Activated T-cell treated with anti-CD3 and anti-CD28 coated beads for 1 hour (primary cell): ENCODE measurements around the gene DAB1.

Experiments
- DNase-seq: peaks from one replicate; pipeline ENCODE4 v3.0.0-alpha.2; 2020; ENCODE audit warnings: low read depth

The DAB1 gene

GRCh38 chr1:57217905-57218304 lies 206.0 kb downstream of the DAB1 start:
- no peak for DNase-seq

DNA sequence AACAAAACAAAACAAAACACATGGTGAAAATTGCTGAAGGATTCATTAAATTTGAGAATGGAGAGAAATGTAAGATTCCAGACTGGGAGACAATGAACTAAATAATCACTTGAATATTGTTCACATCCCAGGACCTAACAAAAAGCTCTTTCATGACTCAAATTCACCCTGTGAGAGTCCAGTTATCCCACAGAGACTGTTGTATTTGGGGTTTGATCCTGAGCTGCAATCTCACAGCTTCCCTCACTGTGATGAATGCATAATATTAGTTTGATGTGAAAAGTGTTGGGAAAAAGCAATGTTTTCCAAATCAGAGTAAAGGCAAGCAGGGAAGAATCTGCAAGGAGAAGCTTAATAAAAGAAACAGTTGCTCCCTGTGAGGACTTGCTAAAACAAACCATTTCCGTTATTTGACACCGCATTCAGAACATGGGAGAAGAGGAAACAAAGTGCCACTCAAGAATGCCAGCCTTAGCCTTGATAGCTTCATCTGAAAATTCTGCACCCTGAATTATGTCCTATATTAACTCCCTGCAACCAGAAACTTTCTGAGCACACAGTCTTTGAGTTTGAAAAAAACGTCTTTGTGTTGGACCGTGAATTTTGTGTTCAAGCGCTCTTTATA lies 208.8 kb downstream of the DAB1 start:
- no peak for DNase-seq

- no peak for DNase-seq
Measured at GRCh38 chr1:57210881-57211280, 213.0 kb downstream of the DAB1 start.

DNA sequence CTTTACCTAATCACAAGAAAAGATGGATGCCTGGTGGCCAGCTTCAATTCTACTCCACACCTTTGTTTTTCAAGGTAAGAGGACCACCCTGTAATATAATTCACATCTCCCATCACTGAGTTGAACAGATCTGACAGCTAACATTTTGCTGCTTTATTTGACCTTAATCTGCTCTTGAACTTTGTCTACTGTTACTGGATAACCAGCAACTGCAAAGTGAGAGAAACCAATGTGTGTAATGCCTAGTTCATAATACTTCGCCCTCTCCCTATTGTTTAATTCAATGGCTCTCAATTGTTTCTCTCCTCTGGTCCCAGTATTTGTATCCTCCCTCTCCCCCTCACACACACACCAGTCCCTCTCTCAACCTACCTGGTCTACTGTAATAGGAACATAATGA lies 214.4 kb downstream of the DAB1 start:
- no peak for DNase-seq

GRCh38 chr1:57208741-57209302 lies 215.0 kb downstream of the DAB1 start:
- no peak for DNase-seq

GRCh38 chr1:57206038-57206437 lies 217.8 kb downstream of the DAB1 start:
- DNase-seq = no peak

- no peak for DNase-seq
Measured at GRCh38 chr1:57204942-57205787, 218.7 kb downstream of the DAB1 start.

GRCh38 chr1:57204091-57204490 lies 219.8 kb downstream of the DAB1 start:
- DNase-seq = no peak

DNA sequence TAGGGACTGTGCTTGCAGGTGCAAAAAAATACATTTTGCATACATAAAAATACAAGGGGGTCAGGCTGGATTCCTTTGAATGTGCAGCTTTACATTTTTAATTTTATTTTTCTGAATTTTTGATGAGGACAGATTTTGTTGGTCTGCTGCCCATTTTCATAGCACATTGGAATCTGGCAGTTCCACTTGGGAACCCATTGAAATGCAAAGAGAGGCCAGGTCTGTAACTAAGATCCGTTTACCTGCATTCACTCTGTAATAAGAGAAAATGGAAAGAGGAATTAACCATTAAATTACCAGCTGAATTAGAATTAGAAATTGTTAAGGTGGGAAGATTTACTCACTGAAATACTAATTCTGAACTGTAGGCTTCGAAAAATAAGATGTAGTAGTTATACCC lies 221.6 kb downstream of the DAB1 start:
- DNase-seq = no peak

GRCh38 chr1:57198912-57199311 lies 224.9 kb downstream of the DAB1 start:
- no peak for DNase-seq

DNA sequence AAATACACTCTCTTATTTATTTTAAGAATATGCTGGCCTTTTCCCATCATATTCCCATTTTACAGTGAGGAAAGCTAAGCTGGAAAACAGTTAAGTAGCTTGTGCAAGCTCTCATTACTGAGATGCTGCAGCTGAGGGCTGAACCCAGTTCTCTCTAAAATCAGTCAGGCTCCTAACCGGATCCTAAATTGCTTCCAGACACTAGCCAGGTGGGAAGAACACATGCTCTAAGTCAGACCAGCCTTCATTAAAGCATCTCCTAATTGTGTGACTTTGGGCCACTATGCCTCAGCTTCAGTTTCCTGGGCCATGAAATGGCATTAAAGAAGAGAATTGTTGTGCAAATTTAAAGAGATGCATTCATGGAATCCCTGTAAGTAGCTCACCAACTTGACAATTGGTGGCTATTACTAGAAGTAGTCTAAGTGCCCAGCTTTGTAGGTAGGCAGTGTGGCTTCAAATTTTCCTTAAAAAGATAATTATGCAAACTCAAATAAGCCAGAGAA lies 228.4 kb downstream of the DAB1 start:
- no peak for DNase-seq

DNA sequence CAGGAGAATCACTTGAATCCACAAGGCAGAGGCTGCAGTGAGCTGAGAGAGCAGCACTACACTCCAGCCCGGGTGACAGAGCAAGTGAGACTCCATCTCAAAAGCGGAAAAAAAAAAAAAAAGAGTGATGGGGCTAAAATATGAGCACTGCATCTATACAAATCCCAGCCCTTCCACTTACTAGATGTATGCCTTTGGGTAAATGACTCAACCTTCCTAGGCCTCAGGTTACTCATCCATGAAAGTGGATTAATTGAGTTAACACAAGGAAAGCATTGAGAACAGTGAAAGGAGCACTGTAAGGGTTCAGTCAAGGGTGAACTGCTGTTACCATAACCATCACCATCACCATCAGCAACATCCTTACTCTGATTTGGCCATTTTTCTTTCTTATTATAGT lies 231.6 kb downstream of the DAB1 start:
- DNase-seq = no peak

DNA sequence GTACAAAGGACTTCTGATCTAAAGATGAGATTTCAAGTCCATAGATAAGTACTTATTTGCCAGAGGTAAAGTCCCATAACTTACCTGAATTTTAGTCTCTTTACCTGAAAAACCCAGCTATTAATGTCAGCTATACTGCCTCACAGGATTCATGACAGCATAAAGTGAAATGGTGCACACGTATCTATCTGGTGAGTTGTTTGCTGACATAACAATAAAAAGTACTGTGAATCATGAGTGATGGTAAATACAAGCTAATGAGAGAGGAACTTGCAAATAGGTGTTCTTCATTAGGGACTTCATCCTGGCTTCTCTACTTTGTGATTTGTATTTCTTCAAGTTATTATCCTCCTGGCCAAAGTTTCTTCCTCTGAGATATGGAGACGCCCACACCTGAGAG lies 233.0 kb downstream of the DAB1 start:
- DNase-seq = no peak

DNA sequence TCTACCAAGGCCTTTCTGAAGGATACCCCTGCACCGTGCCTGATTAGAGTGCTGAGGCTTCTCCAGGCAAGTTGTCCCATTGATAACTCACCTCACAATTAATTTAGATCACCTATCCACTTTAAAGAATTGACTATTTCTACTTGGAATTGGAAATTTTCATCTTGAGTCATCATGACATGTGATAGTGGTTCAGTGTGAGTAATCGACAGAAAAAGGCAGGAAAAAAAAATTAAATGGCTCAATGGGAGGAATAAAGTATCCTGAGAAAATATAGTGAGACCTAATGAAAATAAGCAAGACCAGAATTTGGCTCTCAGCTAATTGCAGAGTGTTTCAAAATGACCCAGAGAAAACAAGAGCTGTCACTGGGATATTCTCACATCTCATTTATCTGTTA lies 235.7 kb downstream of the DAB1 start:
- no peak for DNase-seq

DNA sequence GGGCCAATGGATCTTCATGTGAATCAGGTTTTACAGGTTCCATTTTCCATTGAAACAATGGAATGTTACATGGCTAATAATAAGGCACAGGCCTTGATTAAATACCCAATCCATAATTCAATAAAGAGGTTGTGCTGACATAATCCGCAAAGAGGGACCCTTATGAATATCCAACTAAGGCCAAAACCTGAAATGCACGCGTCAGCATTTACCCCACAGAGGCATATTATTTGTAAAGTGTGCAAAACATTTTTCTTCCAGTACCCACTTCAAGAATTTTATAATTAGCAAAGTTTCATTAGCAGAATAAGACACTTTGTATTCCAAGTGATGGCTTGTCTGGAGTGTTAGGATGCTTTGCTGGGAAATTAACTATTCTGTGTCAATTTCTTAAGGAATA lies 237.4 kb downstream of the DAB1 start:
- no peak for DNase-seq

GRCh38 chr1:57179001-57179400 lies 244.9 kb downstream of the DAB1 start:
- DNase-seq = no peak

DNA sequence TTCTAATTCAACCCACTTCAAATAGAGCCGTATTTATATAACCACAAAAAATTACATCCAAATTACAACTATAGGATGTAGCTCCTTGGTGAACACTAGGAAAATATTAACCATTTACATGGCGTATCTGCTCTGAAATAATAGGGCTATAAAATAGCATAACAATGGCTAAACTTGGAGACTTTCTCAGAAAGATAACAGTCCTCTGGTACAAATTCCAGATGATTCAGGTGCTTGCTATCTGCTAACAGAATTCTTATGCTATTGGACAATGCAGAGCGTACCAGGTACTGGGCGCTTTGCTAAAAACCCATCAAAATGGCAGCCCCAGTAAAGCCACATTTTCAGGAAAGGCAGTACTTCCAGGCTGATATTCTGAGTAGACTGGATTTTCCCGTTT lies 248.4 kb downstream of the DAB1 start:
- DNase-seq = no peak

- DNase-seq = no peak
Measured at GRCh38 chr1:57172040-57172439, 251.8 kb downstream of the DAB1 start.

GRCh38 chr1:57167997-57168396 lies 255.9 kb downstream of the DAB1 start:
- no peak for DNase-seq

DNA sequence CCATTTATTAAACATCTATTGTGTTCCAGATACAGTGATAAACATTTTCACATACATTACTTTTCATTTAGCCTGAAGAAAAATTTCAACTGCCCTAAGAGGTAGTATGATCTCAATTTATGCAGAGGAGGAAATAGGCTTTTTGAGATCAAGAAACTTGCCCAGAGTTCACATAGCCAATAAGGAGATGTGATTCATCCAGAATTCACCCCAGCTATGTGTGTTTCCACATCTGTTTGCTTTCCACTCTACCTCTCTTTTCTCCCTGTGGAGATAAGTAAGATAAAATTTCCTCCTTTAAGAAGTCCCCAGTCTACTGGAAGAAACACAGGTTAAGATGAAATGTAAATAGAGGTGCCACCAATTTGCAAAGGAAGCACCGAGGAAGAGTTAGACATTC lies 258.3 kb downstream of the DAB1 start:
- DNase-seq = no peak

DNA sequence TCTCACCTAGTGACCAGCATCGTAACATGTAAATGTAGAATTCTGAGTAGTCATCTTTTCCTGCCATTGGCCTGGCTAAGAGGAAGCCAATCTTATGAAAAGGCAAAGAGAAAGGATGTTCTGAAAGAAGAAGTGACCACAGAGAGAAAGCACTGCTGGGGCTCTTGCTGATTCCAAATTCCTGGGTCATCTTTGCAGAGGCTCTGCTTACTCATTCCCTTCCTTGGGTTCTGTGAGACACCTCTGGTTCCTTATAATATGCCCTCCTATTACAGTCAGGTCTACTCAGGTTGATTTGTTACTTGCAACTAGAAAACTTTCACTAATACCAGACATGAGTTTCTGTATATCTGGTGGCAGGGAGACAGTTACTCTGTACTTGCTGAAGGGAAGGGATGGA lies 259.3 kb downstream of the DAB1 start:
- no peak for DNase-seq

- no peak for DNase-seq
Measured at GRCh38 chr1:57163789-57164188, 260.1 kb downstream of the DAB1 start.

GRCh38 chr1:57163325-57163724 lies 260.5 kb downstream of the DAB1 start:
- DNase-seq = no peak
